HG03159 (cell line): ENCODE measurements around the gene KCNH2.
A peak's percentile ranks its signal among the peaks of the same experiment; 100 is the strongest.
"Not testable (repeated sequence)": the region's sequence is repeated elsewhere in the genome, so short reads cannot be mapped to it uniquely, and the experiment has no call there.

Experiments used
- ATAC-seq: cut with Tn5 transposase; IDR thresholded peaks from one replicate; pipeline ENCODE4 v1.9.1; 2021; ENCODE audit warnings: mild to moderate bottlenecking, moderate library complexity; ENCODE audit not compliant: unreplicated experiment

Gene KCNH2, protein sequence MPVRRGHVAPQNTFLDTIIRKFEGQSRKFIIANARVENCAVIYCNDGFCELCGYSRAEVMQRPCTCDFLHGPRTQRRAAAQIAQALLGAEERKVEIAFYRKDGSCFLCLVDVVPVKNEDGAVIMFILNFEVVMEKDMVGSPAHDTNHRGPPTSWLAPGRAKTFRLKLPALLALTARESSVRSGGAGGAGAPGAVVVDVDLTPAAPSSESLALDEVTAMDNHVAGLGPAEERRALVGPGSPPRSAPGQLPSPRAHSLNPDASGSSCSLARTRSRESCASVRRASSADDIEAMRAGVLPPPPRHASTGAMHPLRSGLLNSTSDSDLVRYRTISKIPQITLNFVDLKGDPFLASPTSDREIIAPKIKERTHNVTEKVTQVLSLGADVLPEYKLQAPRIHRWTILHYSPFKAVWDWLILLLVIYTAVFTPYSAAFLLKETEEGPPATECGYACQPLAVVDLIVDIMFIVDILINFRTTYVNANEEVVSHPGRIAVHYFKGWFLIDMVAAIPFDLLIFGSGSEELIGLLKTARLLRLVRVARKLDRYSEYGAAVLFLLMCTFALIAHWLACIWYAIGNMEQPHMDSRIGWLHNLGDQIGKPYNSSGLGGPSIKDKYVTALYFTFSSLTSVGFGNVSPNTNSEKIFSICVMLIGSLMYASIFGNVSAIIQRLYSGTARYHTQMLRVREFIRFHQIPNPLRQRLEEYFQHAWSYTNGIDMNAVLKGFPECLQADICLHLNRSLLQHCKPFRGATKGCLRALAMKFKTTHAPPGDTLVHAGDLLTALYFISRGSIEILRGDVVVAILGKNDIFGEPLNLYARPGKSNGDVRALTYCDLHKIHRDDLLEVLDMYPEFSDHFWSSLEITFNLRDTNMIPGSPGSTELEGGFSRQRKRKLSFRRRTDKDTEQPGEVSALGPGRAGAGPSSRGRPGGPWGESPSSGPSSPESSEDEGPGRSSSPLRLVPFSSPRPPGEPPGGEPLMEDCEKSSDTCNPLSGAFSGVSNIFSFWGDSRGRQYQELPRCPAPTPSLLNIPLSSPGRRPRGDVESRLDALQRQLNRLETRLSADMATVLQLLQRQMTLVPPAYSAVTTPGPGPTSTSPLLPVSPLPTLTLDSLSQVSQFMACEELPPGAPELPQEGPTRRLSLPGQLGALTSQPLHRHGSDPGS

DNA sequence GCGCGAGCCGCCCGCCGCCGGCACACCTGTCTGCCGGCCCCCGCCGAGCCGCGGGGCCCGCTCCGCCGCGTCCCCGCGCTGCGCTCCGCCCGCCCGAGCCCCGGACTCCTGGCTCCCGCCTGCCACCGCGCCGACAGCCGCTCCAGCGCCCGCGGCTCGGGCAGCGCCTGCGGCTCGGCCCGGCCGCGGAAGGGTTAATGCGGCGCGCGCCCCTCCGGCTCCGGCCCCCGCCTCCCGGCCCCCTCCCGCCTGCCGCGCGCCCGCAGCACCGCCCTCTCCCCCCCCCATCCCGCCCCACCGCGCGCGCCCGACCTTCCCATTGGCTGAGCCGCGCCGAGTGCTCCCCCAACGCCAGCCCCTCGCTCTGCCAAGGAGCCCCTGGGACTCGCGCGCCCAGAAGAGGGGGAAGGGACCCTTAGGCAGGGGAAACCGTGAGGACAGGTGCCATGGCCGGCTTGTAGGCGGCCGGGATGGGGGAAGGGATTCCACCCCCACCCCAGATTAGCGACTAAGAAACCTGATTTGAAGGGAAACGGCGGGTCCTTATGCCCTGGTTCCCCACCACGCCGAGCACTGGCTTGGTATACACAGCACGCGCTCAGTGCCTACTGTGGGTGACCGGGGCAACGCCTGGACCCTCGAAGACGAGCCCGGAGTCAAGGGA lies at the start of gene KCNH2:
Gene KCNH2 (minus strand): TSS at position 196 of the 664 bp plus-strand sequence. CDS start 408 bp downstream, outside the sequence.
- no peak for ATAC-seq

DNA sequence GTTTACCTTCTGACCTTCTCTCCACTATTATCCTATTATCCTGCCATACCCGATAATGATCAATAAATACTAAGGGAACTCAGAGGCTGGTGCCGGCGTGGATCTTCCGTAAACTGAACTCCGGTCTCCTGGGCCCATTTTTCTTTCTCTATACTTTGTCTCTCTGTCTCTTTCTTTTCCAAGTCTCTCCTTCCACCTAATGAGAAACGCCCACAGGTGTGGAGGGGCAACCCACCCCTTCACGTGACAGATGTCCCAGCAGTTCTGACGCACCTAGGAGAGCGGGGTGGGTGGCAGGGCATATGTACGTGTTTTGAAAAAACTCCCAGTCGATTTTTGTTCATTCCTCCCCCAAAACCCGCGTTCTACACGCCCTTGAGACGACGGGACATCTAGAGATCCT lies 49.6 kb upstream of the KCNH2 start:
- ATAC-seq = peak; percentile 5

- ATAC-seq = not testable (repeated sequence)
Observed at GRCh38 chr7:151026771-151027727, 48.9 kb upstream of the KCNH2 start.

DNA sequence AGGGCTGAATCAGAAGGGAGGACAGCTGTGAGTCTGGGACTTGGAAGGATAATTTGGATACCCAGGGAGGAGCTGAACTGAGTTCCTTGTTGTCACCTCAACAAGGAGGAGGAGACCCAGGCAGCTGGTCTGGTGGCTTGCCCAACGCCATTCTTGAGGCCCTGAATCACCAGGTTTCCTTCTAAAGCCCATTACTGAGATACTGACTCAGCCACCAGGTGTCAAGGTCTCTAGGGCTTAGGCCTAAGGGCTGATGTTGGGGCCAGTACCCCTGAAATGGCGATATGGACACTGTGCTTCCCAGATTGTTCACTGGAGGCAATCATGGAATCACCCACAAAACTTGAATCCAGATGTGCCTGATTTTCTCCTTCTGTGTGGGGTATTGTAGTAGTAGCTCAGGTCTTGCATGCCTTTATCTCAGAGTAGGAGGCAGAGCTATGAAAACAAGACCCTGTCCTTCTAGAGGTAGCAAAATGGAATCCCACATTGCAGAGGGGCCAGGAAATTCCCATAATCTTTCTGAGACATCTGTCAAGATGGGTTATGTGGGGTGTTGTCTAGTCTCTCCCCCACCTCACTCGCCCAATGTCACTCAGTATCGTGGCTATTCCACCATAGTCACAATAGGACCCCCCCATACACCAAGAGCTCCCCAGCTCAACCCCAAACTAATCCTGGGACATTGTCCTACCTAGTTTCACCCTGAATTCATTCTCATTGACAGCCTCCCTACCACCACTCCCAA lies 48.0 kb upstream of the KCNH2 start:
- no peak for ATAC-seq

DNA sequence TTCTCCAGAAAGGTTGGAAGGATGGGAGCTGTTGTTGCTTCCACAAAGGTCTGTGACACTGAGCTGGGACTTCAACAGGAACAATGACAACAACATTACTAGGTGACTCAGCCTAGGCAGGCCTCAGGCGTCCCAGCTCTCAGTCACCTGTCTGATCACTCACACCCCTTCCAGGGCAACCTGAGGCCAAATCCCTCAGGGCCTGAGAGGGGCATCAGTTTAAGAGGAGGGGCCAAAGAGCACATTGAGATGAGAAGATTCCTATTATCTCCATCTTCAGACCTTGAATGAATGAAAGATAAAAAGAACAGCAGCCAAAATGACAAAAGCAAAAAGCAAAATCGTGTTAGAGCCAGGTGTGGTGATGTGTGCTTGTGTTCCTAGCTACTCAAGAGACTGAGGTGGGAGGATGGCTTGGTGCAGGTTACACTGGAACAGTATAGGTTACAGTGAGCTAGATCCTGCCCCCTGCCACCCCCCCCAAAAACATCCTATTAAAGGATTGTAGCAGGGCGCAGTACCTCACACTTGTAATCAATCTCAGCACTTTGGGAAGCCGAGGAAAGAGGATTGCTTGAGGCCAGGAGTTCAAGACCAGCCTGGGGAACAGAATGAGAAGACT lies 46.4 kb upstream of the KCNH2 start, which contains the start of gene ATG9B:
Gene ATG9B (minus strand): TSS at position 60 of the 622 bp plus-strand sequence. CDS start 71 bp downstream, outside the sequence.
- no peak for ATAC-seq

DNA sequence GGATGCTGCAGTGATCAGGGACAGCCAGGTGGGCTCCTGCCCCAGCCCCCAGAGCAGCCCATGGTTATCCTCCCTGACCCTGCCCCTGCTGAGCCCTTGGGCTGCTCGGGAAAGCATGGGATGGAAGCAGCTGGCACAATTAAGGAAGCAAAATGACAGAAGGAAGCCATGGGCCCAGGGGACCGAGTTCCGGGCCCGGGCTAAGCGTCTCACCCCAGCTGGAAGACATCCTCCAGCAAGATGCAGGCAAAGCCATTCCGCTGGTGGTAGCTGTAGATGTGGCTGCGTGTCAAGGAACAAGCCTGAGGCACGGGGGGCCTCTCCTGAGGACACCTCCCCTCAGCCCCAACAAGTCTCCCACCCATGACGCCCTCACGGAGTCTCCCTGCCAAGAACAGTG lies 45.1 kb upstream of the KCNH2 start:
- no peak for ATAC-seq

GRCh38 chr7:151020231-151020630 lies 42.1 kb upstream of the KCNH2 start:
- ATAC-seq = no peak

DNA sequence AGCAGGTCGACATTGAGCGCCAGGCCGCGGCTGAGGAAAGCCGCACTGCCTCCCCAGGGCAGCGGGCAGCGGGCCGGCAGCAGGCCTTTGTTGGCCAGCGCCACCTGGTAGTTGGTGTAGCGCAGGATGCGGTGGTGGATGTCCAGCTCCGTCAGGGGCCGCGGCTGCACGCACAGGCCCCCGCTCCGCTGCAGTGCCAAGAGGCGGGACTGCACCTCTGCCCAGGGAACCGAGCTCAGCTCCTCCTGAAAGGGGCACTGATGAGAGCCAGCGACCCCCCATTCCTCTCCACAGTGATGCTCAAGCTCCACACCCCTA lies 41.0 kb upstream of the KCNH2 start:
- ATAC-seq = no peak

GRCh38 chr7:151018421-151019129 lies 40.5 kb upstream of the KCNH2 start:
- ATAC-seq = no peak

DNA sequence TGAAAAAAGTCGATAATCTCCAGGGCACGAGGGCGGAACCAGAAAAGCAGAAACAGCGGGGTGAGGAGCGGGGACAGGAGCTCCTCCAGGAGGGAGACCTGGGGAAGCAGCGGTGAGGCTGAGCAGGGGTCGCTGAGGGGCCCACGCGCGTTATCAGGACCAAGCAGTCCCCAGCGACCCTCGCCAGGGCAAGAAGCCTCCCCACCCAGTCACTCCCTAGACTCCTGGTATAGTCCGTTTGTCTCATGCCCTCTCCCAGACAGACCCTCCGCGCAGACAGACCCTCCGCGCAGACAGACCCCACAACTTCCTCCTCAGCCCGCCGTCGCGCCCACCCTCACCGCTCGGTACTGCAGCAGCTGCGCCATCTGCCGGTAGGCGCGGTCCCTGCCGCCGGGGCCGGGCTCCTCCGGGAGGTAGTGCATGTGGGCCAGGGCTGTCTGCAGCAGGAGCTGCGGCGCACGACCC lies 39.9 kb upstream of the KCNH2 start:
- ATAC-seq = peak; percentile 46

DNA sequence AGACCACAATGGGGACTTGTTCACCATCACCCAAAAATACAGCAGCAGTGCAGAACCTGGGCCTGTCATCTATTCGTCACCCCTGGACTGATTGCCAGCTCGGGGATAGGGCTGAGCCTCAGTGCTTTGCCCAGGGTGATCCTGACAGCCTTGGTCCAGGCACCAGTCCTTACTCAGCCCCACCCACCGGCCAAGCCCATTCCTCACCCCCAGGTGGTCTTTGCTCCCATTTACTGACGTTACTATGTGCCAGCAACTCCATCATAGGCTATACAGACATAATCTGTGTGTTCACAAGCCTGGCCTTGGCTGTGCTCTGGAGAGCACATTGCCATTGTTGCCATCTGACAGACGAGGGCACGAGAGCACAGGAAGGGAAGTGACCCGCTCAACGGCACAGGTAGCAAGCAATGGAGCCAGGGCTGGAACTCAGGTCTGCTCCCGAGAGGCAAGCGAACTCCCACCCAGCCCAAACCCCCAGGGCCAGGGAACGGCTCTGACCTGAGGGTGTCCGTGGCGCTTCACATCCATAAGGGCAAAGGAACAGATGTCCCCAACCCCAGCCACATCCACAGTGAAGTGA lies 39.3 kb upstream of the KCNH2 start:
- ATAC-seq = no peak

- ATAC-seq = no peak
Observed at GRCh38 chr7:151016942-151017341, 38.8 kb upstream of the KCNH2 start.

DNA sequence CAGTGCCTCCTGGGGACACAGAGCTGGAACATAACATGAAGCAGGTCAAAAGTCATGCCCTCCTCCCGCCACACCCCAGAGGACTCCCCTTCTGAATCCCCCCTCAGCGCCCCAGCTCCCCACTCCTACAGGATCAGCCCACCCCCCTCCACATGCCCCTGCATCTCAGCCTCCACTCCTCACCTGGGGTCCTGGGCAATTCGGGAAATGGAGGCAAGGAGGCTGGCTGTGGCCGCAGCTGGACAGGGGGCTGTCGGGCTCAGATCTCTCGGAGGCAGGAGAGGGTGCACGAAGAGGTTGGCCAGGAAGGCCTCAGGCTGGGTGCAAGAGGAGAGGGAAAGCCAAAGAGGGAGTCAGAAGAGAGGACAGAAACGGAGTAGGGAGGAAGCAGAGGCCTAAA lies 38.4 kb upstream of the KCNH2 start:
- ATAC-seq = no peak

DNA sequence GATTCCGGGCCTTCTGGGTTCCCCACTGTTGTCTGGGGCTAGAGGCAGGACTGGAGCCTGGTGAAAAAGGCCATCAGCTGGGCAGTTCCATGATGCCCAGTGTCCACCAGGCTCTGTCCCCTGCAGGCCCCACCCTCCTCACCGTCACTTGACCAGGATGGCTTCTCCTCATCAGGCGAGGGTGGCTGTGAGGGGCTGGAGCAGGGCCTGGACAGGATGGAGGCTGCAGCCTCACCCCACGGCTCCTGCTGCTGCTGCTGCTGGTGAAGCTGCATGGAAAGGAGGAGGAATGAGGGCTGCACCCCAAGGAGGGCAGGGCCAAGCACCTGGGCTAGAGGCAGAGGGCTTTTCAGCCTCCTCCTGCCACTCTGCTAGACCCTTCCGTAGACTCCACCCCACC lies 37.8 kb upstream of the KCNH2 start:
- ATAC-seq = no peak

GRCh38 chr7:151014950-151015349 lies 36.8 kb upstream of the KCNH2 start:
- no peak for ATAC-seq

DNA sequence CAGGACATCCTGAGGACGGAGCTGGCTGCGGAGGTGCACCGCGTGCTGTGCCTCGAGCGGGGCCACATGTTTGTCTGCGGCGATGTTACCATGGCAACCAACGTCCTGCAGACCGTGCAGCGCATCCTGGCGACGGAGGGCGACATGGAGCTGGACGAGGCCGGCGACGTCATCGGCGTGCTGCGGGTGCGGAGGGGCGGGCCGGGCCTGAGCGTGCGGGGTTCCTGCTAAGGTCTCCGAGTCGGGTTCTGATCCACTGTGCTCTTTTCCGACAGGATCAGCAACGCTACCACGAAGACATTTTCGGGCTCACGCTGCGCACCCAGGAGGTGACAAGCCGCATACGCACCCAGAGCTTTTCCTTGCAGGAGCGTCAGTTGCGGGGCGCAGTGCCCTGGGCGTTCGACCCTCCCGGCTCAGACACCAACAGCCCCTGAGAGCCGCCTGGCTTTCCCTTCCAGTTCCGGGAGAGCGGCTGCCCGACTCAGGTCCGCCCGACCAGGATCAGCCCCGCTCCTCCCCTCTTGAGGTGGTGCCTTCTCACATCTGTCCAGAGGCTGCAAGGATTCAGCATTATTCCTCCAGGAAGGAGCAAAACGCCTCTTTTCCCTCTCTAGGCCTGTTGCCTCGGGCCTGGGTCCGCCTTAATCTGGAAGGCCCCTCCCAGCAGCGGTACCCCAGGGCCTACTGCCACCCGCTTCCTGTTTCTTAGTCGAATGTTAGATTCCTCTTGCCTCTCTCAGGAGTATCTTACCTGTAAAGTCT lies 35.8 kb upstream of the KCNH2 start:
- ATAC-seq = no peak

- ATAC-seq = no peak
Observed at GRCh38 chr7:151013356-151013732, 35.2 kb upstream of the KCNH2 start.
